ENCODE data around the gene VPS37C. TPM values are rescaled to one million over a fixed set of nuclear protein-coding genes. Genes with fewer than 3 reads are reported as not detected.

VPS37C gene
- total RNA-seq, 4 donors from 2014 or later, result 8.6 to 23.3 (median 20.5) TPM

- in situ Hi-C loops (cut with MboI; ENCODE audit: low pct_ligation_motif_present in 1 of 4, low pct_unique_long_range_greater_than_20kb in 1 of 4, low sequenced_read_pairs in 3 of 4), result no loop called here
Observed at GRCh38 chr11:61106894-61107470, 54.2 kb downstream of the VPS37C start.

DNA sequence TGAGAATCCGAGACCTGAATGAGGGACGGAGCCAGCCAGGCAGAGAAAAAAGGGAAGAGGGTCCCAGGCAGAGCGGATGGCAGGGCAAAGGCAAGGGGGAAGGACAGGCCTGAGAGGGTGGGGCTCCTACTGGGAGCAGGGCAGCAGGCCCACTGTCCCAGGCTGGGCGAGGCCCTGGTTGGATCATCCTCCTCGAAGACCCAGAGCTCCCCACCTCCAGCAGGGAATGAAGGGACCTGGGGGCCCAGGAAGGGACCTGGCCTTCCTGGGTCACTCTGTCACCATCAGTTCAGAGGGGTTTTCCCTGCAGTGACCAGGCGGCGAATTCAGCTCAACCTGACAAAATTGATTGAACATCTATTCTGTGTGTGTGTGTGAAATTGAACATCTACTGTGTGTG is 54.9 kb downstream of the VPS37C start:
- H3K36me3 ChIP-seq, result no peaks in the 10 kb centered on the region
- H3K27me3 ChIP-seq, result no peaks in the 10 kb centered on the region
- intact Hi-C loops (cut with DNase I; ENCODE audit: low total_unique reads) (no loop called here), in situ Hi-C loops (cut with MboI; ENCODE audit: low pct_ligation_motif_present in 1 of 4, low pct_unique_long_range_greater_than_20kb in 1 of 4, low sequenced_read_pairs in 3 of 4) (no loop called here)
- no peak for DNase-seq
- H3K27ac ChIP-seq, result no peak overlapping the region
- TF ChIP-seq POLR2AphosphoS5 (IDR thresholded peaks at IDR 0.05) (no peak), EP300 (IDR thresholded peaks at IDR 0.05; ENCODE audit: low read depth) (no peak), POLR2A (IDR thresholded peaks at IDR 0.05) (no peak)
- TF ChIP-seq, protein P1, sequence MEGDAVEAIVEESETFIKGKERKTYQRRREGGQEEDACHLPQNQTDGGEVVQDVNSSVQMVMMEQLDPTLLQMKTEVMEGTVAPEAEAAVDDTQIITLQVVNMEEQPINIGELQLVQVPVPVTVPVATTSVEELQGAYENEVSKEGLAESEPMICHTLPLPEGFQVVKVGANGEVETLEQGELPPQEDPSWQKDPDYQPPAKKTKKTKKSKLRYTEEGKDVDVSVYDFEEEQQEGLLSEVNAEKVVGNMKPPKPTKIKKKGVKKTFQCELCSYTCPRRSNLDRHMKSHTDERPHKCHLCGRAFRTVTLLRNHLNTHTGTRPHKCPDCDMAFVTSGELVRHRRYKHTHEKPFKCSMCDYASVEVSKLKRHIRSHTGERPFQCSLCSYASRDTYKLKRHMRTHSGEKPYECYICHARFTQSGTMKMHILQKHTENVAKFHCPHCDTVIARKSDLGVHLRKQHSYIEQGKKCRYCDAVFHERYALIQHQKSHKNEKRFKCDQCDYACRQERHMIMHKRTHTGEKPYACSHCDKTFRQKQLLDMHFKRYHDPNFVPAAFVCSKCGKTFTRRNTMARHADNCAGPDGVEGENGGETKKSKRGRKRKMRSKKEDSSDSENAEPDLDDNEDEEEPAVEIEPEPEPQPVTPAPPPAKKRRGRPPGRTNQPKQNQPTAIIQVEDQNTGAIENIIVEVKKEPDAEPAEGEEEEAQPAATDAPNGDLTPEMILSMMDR (IDR thresholded peaks at IDR 0.05), result no peak
- no peaks in the 10 kb centered on the region for H3K9me3 ChIP-seq
- no peaks in the 10 kb centered on the region for H3K4me1 ChIP-seq
- WGBS, 2 donors (ENCODE audit: low coverage in 1 of 2), result 76 to 80% methylated on average over 1 to 6 of the region's 7 CpGs
- no peak overlapping the region for H3K4me3 ChIP-seq

More at GRCh38 chr11:61106894-61107470, 54.2 kb downstream of the VPS37C start:
- 81 to 83% methylated on average over 5 to 11 of the region's 11 CpGs for WGBS, 2 donors (ENCODE audit: low coverage in 1 of 2)
- no peaks in the 10 kb centered on the region for H3K36me3 ChIP-seq
- no peaks in the 10 kb centered on the region for H3K9me3 ChIP-seq
- H3K4me3 ChIP-seq, result no peak overlapping the region
- intact Hi-C loops (cut with DNase I; ENCODE audit: low total_unique reads), result no loop called here
- no peaks in the 10 kb centered on the region for H3K27me3 ChIP-seq
- no peaks in the 10 kb centered on the region for H3K4me1 ChIP-seq
- TF ChIP-seq POLR2AphosphoS5 (IDR thresholded peaks at IDR 0.05) (no peak), EP300 (IDR thresholded peaks at IDR 0.05; ENCODE audit: low read depth) (no peak), POLR2A (IDR thresholded peaks at IDR 0.05) (no peak)
- TF ChIP-seq, protein P1 (IDR thresholded peaks at IDR 0.05), result no peak
- no peak overlapping the region for H3K27ac ChIP-seq
- DNase-seq, result no peak

GRCh38 chr11:61104963-61105362 is 56.3 kb downstream of the VPS37C start:
- intact Hi-C loops (cut with DNase I; ENCODE audit: low total_unique reads) (no loop called here), in situ Hi-C loops (cut with MboI; ENCODE audit: low pct_ligation_motif_present in 1 of 4, low pct_unique_long_range_greater_than_20kb in 1 of 4, low sequenced_read_pairs in 3 of 4) (no loop called here)
- Histone ChIP-seq H3K4me3 (no peak overlapping the region), H3K4me1 (no peaks in the 10 kb centered on the region), H3K27ac (no peak overlapping the region), H3K9me3 (no peaks in the 10 kb centered on the region), H3K36me3 (no peaks in the 10 kb centered on the region), H3K27me3 (no peaks in the 10 kb centered on the region)
- 95% methylated on average over 6 of the region's 7 CpGs; no CpG with 5 or more reads in 1 of the 2 donors for WGBS, 2 donors (ENCODE audit: low coverage in 1 of 2)
- TF ChIP-seq, protein P1 (IDR thresholded peaks at IDR 0.05), result no peak
- TF ChIP-seq POLR2AphosphoS5 (IDR thresholded peaks at IDR 0.05), result no peak
- TF ChIP-seq EP300 (IDR thresholded peaks at IDR 0.05; ENCODE audit: low read depth), result no peak
- TF ChIP-seq POLR2A (IDR thresholded peaks at IDR 0.05), result no peak
- DNase-seq, result no peak

- intact Hi-C loops (cut with DNase I; ENCODE audit: low total_unique reads), result no loop called here
- Histone ChIP-seq H3K36me3 (no peaks in the 10 kb centered on the region), H3K4me3 (no peak overlapping the region), H3K27me3 (no peaks in the 10 kb centered on the region), H3K4me1 (no peaks in the 10 kb centered on the region), H3K9me3 (no peaks in the 10 kb centered on the region), H3K27ac (no peak overlapping the region)
- no peak for DNase-seq
- TF ChIP-seq POLR2A (IDR thresholded peaks at IDR 0.05), result no peak
- no peak for TF ChIP-seq POLR2AphosphoS5 (IDR thresholded peaks at IDR 0.05)
- TF ChIP-seq, protein P1 (IDR thresholded peaks at IDR 0.05), result no peak
- TF ChIP-seq EP300 (IDR thresholded peaks at IDR 0.05; ENCODE audit: low read depth), result no peak
- in situ Hi-C loops (cut with MboI; ENCODE audit: low pct_ligation_motif_present in 1 of 4, low pct_unique_long_range_greater_than_20kb in 1 of 4, low sequenced_read_pairs in 3 of 4), result no loop called here
- WGBS, 2 donors (ENCODE audit: low coverage in 1 of 2), result 60 to 88% methylated on average over 1 to 3 of the region's 3 CpGs
Observed at GRCh38 chr11:61103851-61104423, 57.3 kb downstream of the VPS37C start.

Measured in transverse colon (tissue), 4 donors.